ENCODE data around the gene NKX2-4.
"Not testable (repeated sequence)": the region's sequence is repeated elsewhere in the genome, so short reads cannot be mapped to it uniquely, and the experiment has no call there.

NKX2-4 gene

DNA sequence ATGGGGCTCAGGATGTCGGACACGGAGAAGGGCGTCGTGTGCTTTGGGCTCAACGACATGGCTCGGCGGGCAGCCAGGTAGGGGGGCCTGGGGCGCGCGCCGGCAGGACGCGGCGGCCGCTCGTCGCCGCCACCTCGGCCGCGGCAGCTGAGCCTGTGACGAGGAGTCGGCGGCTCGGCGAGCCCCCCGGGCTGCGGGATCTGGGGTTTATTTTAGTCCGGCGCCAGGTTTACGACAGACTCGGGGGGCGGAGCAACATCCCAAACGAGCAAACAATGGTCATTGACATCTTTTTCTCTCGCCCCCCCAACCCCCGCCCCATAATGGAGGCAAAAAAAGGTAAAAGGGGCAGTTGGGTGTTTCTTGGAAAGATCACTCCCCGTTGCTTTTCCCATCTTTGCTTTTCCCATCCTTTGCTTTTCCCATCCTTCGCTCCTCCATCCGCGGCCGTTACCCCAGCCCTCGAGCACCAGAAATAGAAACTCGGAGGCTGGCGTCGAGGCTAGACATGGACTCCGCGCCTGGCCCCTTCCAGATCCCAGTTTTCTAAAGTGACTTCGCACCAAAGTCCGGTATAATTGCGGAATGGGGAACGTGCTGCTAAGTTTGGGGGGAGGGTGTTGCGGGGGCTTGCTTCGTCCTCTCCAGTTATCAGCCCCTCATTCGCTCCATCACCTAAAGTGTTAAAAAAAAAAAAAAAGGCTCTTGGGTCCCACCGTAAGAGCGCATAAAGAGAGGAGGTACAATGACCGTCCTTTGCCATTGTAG lies at the start of gene NKX2-4:
Gene NKX2-4, minus strand, starts transcription at position 186 of the 768 bp plus-strand sequence. Its CDS starts 127 bp downstream, at position 59.
- peak within 1 kb of the TSS; percentile 52 for H3K4me3 Mint-ChIP-seq
- no peak within 1 kb of the TSS for H3K27ac Mint-ChIP-seq
- intact Hi-C loops (cut with micrococcal nuclease): loop anchor here (5.0 to 10.0 kb wide), 2 partner anchors 93 to 115 kb away; partner anchors contain the start of genes NKX2-2 and XRN2

DNA sequence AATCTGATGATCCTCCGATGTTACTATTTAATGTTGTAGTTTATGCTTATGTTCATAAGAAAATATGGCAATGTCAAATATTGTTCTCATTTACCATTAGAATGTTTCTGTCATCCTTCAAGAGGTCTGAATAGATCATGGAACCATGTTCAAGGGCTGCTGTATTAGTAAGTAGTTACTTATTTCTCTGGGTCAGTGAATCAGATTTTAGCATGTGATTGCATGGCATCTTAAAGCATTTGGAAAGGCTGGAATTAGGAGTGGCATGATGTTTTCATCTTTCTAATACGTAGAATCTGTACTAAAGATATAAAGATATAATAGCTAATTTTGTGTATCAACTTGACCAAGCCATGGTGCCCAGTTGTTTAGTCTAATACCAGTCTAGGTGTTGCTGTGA lies 40.5 kb upstream of the NKX2-4 start:
- Mint-ChIP-seq H3K27me3 (peaks cover 19% of the 10 kb centered on the region), H3K4me3 (no peak overlapping the region), H3K9me3 (no peaks in the 10 kb centered on the region), H3K36me3 (ENCODE audit: low read depth) (no peaks in the 10 kb centered on the region), H3K4me1 (ENCODE audit: low read depth) (no peaks in the 10 kb centered on the region), H3K27ac (no peak overlapping the region)
- intact Hi-C loops (cut with micrococcal nuclease): no loop called here

More for the DNA sequence above, at the start of gene NKX2-4:
- Mint-ChIP-seq H3K36me3 (ENCODE audit: low read depth) (no peaks in the 10 kb centered on the region), H3K4me1 (ENCODE audit: low read depth) (peaks cover 16% of the 10 kb centered on the region), H3K9me3 (no peaks in the 10 kb centered on the region), H3K27me3 (peaks cover 73% of the 10 kb centered on the region)

DNA sequence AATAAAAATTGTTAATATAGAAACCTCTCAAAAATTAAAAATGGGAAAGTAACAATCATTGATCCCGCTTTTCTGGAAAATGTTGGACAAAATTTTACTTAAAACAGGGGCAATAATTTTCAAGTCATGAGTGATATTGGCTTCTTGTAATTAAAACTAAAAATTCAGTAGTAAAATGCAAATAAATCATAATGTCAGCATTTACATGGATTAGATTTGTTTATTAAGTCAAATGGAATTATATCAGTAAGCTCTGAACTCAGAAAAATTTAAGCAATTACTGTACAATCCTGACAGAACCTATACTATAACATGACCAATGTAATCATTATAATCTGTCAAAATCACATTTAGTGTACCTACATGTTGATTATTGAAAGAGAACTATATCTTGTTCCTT lies 39.9 kb upstream of the NKX2-4 start:
- no peaks in the 10 kb centered on the region for H3K9me3 Mint-ChIP-seq
- intact Hi-C loops (cut with micrococcal nuclease): no loop called here
- H3K27ac Mint-ChIP-seq: no peak overlapping the region
- H3K36me3 Mint-ChIP-seq (ENCODE audit: low read depth): no peaks in the 10 kb centered on the region
- H3K4me3 Mint-ChIP-seq: no peak overlapping the region
- H3K27me3 Mint-ChIP-seq: peaks cover 19% of the 10 kb centered on the region
- no peaks in the 10 kb centered on the region for H3K4me1 Mint-ChIP-seq (ENCODE audit: low read depth)

DNA sequence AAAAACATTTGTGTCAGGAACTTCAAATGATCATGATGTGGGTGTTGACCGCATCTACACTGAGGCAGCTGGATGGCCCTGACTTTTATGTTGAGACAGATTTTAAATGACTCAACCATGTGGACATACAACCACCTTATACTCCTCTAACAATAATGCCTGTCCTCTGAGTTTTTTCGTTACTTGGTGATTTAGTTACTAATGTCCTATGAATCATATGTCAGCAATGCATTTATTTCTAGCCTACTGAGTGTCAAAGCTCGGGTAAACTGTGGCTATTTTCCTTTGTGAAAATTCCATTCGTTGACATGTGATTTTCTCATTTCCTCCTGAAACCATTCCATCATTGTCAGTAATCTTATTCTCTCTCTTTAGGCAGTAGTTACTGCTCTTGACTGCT lies 38.9 kb upstream of the NKX2-4 start:
- Mint-ChIP-seq H3K36me3 (ENCODE audit: low read depth) (no peaks in the 10 kb centered on the region), H3K27ac (no peak overlapping the region), H3K4me1 (ENCODE audit: low read depth) (no peaks in the 10 kb centered on the region), H3K27me3 (peaks cover 14% of the 10 kb centered on the region), H3K9me3 (no peaks in the 10 kb centered on the region), H3K4me3 (no peak overlapping the region)
- intact Hi-C loops (cut with micrococcal nuclease): no loop called here

DNA sequence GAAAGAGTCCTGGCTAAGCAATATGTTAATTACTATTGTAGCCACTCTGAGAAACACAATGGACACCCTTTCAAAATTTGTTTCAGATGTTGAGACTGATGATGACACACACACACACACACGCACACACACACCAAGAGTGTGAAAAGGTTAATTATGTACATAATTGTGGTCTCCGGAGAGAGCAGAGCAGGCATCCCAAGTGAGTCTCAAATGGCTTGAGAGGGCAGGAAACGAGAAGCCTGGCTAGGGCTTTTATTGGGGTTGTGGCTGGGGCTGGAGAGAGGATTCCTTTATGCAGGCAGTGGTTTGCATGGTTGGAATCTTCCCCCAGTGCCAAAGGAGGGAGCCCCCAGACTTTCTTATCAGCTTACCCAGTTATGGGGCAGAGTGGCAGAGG lies 38.2 kb upstream of the NKX2-4 start:
- Mint-ChIP-seq H3K4me3 (no peak overlapping the region), H3K9me3 (no peaks in the 10 kb centered on the region), H3K27me3 (peaks cover 13% of the 10 kb centered on the region), H3K27ac (no peak overlapping the region), H3K4me1 (ENCODE audit: low read depth) (no peaks in the 10 kb centered on the region), H3K36me3 (ENCODE audit: low read depth) (no peaks in the 10 kb centered on the region)
- intact Hi-C loops (cut with micrococcal nuclease): no loop called here

DNA sequence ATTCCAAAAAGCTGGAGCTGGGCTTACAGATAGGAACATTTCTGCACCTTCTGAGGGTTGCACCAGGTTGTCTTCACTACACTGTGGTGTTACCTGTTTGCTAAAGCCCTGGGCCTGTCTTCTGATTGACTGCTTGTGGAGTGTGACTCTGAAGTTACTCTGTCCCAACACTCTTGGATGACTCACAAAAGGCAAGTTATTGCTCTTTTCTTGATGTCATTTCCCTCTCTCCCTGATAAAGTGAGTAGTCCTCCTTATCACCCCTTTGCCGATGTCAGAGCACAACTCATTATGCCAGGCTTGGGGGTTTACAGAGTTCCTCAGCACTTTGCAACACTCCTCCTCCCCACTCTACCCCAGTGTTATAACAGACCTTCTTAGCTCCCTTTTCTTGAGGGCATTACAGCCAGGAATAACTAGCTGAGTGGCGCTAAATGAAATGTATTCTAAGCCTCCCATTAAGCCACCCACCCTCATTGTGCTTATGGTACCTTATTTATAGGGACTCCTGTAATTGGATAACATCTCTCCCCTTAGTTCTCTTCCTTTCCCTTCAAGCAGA lies 36.1 kb upstream of the NKX2-4 start:
- Mint-ChIP-seq H3K27me3 (peaks cover 20% of the 10 kb centered on the region), H3K4me3 (no peak overlapping the region), H3K9me3 (no peaks in the 10 kb centered on the region), H3K27ac (no peak overlapping the region), H3K36me3 (ENCODE audit: low read depth) (no peaks in the 10 kb centered on the region), H3K4me1 (ENCODE audit: low read depth) (no peaks in the 10 kb centered on the region)
- intact Hi-C loops (cut with micrococcal nuclease): no loop called here

DNA sequence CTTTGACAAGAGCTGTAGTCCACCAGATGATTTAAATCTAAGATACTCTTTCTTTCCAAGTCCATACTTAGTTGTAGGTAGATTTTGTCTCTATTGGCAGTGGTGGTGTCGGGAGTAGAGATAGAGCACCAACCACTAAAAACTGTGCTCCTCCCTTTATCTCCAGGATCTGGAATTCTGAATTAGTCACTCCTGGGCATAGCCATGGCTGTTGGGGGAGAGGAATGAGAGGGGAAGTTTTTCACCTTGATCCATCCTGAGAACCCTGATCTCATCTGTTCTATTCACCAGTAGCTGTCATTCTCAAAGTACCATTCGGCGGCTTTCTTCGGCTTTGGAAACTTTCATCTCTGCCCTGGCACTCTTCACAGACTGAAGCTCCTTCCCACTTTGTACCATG lies 35.6 kb upstream of the NKX2-4 start:
- H3K36me3 Mint-ChIP-seq (ENCODE audit: low read depth): no peaks in the 10 kb centered on the region
- peaks cover 23% of the 10 kb centered on the region for H3K27me3 Mint-ChIP-seq
- intact Hi-C loops (cut with micrococcal nuclease): no loop called here
- H3K9me3 Mint-ChIP-seq: no peaks in the 10 kb centered on the region
- H3K4me1 Mint-ChIP-seq (ENCODE audit: low read depth): no peaks in the 10 kb centered on the region
- H3K4me3 Mint-ChIP-seq: no peak overlapping the region
- no peak overlapping the region for H3K27ac Mint-ChIP-seq

DNA sequence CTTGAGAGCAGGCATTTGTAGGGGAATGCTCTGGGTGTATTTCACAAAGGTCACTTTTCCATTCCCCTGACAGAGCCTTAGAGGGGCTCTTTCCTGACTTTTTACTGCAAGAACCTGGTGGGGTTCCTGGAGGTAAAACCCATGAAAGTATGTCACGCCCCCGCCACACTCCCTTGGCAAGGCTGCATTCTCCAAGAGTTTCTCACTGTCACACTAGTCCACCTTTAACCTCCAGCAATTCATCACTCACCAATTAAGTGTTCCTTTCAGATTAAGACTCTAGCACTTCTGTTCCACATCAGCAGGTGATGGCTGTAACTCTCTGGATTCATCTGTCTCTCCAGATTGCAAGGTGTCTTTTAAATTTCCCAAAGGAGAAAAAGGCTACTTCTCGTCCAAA lies 32.7 kb upstream of the NKX2-4 start:
- Mint-ChIP-seq H3K4me3 (no peak overlapping the region), H3K27me3 (peaks cover 21% of the 10 kb centered on the region), H3K36me3 (ENCODE audit: low read depth) (no peaks in the 10 kb centered on the region), H3K4me1 (ENCODE audit: low read depth) (no peaks in the 10 kb centered on the region), H3K27ac (no peak overlapping the region), H3K9me3 (peaks cover 13% of the 10 kb centered on the region)
- intact Hi-C loops (cut with micrococcal nuclease): no loop called here

DNA sequence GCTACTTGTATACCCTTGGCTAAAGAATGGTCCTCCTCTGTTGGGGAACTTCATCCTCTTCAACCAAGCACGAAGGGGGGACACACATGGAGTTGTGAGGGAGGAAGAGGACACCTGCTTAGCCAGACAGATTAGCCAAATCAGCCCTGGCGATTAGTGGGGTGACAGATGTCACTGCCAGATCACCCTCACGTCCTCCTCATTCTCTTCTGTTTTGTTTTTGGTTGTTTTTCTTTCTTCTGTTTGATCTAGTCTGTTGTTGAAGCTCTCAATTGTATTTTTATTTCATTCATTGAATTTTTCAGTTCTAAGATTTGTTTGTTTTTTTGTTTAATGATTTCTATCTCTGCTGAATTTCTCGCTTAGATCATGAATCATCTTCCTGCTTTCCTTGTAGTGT lies 27.5 kb upstream of the NKX2-4 start:
- H3K4me1 Mint-ChIP-seq (ENCODE audit: low read depth): no peaks in the 10 kb centered on the region

DNA sequence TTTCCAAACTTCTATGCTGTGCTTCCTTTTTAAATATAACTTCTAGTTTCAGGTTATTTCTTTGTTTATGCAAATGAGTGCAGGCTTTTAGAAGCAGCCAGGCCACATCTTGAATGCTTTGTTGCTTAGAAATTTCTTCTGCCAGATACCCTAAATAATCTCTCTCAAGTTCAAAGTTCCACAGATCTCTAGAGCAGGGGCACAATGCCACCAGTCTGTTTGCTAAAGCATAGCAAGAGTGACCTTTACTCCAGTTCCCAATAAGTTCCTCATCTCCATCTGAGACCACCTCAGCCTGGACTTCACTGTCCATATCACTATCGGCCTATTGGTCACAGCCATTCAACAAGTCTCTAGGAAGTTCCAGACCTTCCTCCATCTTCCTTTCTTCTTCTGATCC lies 26.4 kb upstream of the NKX2-4 start:
- H3K27ac Mint-ChIP-seq; intact Hi-C loops (cut with micrococcal nuclease); H3K4me1 Mint-ChIP-seq (ENCODE audit: low read depth); H3K36me3 Mint-ChIP-seq (ENCODE audit: low read depth); H3K4me3 Mint-ChIP-seq: not testable (repeated sequence)
- peaks cover 49% of the 10 kb centered on the region for H3K9me3 Mint-ChIP-seq
- peaks cover 19% of the 10 kb centered on the region for H3K27me3 Mint-ChIP-seq

More for the DNA sequence above, 27.5 kb upstream of the NKX2-4 start:
- intact Hi-C loops (cut with micrococcal nuclease): no loop called here
- H3K4me3 Mint-ChIP-seq: no peak overlapping the region
- H3K27me3 Mint-ChIP-seq: peaks cover 20% of the 10 kb centered on the region
- H3K36me3 Mint-ChIP-seq (ENCODE audit: low read depth): no peaks in the 10 kb centered on the region
- no peak overlapping the region for H3K27ac Mint-ChIP-seq
- H3K9me3 Mint-ChIP-seq: peaks cover 41% of the 10 kb centered on the region

DNA sequence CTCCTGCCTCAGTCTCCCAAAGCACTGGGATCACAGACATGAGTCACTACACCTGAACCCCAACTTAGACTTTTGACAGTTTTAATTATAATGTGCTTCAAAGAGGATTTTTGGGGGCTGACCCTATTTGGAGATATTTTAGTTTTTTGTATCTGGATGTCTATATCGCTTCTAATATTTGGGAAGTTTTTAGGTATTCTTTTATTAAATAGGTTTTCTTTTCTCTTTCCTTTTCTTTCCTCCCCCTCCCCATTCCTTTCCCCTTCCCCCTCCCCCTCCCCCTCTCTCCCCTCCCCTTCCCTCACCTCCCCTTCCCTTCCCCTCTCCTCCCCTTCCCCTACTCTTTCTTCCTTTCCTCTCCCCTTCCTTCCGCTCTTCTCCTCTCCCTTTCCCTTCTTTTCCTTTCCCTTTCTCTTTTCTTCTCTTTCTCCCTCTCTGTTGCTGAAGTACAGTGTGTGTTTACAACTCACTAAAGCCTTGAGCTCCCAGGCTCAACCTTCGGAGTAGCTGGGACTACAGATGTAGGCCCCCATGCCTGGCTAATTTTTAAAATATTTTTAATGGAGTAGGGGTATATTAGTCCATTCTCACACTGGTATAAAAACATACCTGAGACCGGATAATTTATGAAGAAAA lies 24.4 kb upstream of the NKX2-4 start:
- peaks cover 49% of the 10 kb centered on the region for H3K9me3 Mint-ChIP-seq
- H3K4me1 Mint-ChIP-seq (ENCODE audit: low read depth): no peaks in the 10 kb centered on the region
- H3K36me3 Mint-ChIP-seq (ENCODE audit: low read depth): no peaks in the 10 kb centered on the region

DNA sequence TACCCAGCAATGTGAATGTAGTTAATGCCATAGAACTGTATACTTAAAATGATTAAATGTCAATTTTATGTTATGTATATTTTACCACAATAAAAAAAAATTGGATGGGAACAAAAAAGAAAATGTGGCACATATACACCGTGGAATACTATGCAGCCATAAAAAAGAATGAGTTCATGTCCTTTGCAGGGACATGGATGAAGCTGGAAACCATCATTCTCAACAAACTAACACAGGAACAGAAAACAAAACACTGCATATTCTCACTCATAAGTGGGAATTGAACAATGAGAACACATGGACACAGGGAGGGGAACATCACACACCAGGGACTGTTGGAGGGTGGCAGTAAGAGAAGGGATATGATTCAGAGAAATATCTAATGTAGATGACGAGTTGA lies 21.8 kb upstream of the NKX2-4 start:
- intact Hi-C loops (cut with micrococcal nuclease); H3K27ac Mint-ChIP-seq; H3K4me1 Mint-ChIP-seq (ENCODE audit: low read depth); H3K36me3 Mint-ChIP-seq (ENCODE audit: low read depth); H3K4me3 Mint-ChIP-seq: not testable (repeated sequence)
- Mint-ChIP-seq H3K9me3 (peaks cover 27% of the 10 kb centered on the region), H3K27me3 (peaks cover 33% of the 10 kb centered on the region)

More for the DNA sequence above, 24.4 kb upstream of the NKX2-4 start:
- H3K27ac Mint-ChIP-seq: no peak overlapping the region
- intact Hi-C loops (cut with micrococcal nuclease): no loop called here
- no peak overlapping the region for H3K4me3 Mint-ChIP-seq
- peaks cover 19% of the 10 kb centered on the region for H3K27me3 Mint-ChIP-seq

DNA sequence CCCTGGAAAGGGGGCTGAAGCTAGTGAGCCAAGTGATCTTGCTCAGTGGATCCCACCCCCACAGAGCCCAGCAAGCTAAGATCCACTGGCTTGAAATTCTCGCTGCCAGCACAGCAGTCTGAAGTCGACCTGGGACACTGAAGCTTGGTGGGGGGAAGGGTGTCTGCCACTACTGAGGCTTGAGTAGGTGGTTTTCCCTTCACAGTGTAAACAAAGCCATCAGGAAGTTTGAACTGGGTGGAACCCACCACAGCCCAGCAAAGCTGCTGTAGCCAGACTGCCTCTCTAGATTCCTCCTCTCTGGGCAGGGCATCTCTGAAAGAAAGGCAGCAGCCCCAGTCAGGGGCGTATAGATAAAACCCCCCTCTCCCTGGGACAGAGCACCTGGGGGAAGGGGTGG lies 16.7 kb upstream of the NKX2-4 start:
- H3K4me1 Mint-ChIP-seq (ENCODE audit: low read depth); H3K36me3 Mint-ChIP-seq (ENCODE audit: low read depth); H3K27ac Mint-ChIP-seq; intact Hi-C loops (cut with micrococcal nuclease); H3K4me3 Mint-ChIP-seq: not testable (repeated sequence)
- Mint-ChIP-seq H3K9me3 (peaks cover 26% of the 10 kb centered on the region), H3K27me3 (peaks cover 57% of the 10 kb centered on the region)

DNA sequence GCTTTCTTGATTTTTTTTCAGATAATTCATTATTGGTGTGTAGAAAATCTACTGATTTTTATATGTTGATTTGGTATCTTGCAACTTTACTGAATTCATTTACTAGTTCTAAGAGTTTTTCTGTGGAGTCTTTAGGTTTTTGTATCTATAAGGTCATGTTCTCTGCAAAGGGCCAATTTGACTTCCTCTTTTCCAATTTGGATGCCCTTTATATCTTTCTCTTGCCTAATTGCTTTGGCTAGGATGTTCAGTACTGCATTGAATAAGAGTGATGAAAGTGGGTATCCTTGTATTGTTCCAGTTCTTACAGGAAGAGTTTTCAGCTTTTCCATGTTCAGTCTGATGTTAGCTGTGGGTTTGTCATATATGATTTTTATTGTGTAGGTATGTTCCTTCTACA lies 14.4 kb upstream of the NKX2-4 start:
- Mint-ChIP-seq H3K9me3 (peaks cover 24% of the 10 kb centered on the region), H3K36me3 (ENCODE audit: low read depth) (no peaks in the 10 kb centered on the region), H3K4me3 (no peak overlapping the region), H3K4me1 (ENCODE audit: low read depth) (no peaks in the 10 kb centered on the region), H3K27me3 (peaks cover 60% of the 10 kb centered on the region), H3K27ac (no peak overlapping the region)
- intact Hi-C loops (cut with micrococcal nuclease): no loop called here
